GM19351 (cell line): ENCODE measurements around the gene MICAL2.

Source experiments
- ATAC-seq: cut with Tn5 transposase; IDR thresholded peaks from one replicate; pipeline ENCODE4 v1.9.1; 2021; ENCODE audit warnings: mild to moderate bottlenecking, moderate library complexity; ENCODE audit not compliant: unreplicated experiment

Gene MICAL2

DNA sequence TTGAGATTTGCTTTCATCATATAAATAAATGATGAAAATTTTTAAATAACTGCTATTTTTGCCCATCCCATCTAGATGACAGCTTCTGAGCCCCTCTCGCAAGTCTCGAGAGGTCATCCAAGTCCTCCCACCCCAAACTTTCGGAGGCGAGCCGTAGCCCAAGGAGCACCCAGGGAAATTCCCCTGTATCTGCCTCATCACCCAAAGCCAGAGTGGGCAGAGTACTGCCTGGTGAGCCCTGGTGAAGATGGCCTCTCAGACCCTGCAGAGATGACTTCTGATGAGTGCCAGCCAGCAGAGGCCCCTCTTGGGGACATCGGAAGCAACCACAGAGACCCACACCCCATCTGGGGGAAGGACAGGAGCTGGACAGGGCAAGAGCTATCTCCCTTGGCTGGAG lies 183.1 kb downstream of the MICAL2 start:
- no peak for ATAC-seq

- ATAC-seq, result no peak
These were observed 184.2 kb downstream of the MICAL2 start for GRCh38 chr11:12294613-12295012.

DNA sequence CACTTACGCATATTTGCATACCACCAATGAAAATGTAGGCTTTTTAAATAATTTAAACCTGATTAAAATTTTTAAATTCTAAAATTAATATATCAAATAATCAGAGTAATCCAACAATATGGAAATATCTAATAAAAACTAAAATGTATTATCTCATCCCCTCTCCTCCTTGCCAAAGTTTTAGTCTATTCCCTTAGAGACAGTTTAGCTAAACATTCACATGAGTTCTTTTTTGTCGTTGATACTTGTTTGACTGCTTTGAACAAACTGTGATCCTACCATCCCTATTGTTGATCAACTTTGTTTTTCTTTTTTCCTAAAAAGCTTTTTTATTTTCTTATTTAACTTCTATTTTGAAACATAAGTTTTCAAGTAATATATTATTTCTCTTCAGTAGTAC lies 185.6 kb downstream of the MICAL2 start:
- no peak for ATAC-seq

GRCh38 chr11:12298610-12299009 lies 188.2 kb downstream of the MICAL2 start:
- ATAC-seq, result no peak

DNA sequence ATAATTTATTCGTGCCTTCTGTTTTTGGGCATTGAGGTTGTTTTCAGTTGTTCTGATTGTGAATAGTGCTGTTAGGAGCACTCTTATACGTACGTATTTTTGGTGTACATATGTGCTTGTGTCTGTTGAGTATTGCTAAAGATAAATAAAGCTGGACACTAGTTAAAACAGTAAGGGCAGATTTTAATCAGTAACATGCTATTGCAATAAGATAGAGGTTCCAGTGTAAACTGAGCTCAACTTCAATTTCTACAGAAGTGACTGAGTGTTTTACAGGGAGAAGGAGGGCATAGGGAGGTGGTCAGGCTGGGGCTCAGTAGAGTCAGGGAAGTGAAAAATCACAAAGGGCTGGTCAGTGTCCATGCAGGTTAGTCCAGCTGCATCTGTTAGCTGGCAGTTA lies 191.0 kb downstream of the MICAL2 start:
- ATAC-seq, result no peak

- no peak for ATAC-seq
These were observed 193.2 kb downstream of the MICAL2 start for GRCh38 chr11:12303421-12304149.

DNA sequence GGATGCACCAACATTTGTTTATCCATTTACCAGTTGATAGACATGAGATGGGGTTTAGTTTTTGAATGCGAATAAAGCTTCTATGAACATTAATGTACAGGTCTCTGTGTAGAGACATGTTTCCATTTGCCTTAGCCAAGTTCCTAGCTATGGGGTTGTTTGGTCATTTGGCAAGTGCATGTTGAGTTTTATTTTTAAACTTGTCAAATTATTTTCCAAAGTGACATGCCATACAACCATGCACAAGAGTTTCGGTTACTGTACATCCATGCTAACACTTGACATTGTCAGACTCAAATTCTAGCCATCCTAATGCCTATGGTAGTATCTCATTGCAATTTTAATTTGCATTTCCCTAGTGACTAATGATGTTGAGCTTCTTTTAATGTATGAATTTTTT lies 196.4 kb downstream of the MICAL2 start:
- no peak for ATAC-seq

DNA sequence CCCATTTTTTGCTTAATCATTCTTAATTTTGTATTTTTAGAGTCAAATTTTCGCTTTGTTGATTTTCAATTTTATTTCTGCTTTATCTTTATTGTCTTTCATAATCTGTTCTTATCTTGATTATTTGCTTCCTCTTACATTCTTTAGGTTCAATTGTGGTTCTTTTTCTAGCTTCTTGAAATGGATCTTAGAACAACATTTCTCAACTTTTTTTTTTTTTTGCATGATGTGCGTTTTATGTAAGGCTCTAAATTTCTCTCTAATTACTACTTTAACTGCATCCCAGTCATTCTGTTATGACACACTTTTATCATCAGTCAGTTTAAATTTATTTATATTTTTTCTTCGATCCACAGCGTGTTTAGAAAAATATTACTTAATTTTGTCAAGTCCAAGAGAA lies 201.7 kb downstream of the MICAL2 start:
- ATAC-seq, result no peak
